Measurements from ENCODE around the gene GRIN2C.

Gene GRIN2C

DNA sequence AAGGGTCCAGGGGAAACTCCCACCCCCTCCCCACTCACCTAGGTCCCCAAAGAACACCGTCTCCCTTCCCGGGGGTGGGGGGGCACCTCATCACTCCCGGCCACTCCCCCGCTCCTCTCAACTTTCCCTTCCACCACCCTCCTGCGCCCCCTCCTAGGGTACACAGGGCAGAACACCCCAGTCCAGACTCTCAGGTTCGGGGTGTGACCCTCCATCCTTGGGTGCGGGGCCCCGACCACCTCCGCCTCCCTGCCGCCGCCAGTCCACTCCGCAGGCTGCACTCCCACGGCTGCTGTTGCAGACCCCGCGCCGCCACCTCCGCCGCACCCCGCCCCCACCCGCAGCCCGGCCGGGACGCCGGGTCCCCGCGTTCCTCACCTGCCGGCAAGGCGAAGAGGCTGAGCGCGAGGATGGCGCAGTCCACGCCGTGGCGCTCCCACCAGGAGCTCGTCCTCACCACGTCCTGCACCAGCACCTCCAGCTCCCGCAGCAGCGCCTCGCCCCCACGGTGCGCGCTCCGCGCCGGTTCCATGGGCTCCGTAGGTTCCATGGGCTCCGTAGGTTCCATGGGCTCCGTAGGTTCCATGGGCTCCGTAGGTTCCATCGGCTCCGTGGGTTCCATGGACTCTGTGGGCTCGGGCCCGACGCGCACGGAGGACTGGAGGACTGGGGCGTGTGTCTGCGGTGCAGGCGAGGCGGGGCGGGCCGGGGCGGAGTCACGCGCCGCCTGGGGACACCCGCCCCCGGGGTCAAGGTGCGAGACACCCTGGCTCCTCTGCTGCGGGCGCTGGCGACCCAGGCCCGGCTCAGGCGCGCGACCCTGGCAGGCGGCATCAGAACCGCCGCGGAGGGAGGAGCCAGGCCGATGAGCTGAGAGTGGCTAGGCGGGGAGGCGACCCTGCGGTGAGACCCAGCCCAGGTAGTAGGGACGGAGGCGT, 33.6 kb upstream of the GRIN2C start, which contains the start of gene FADS6:
TSS of gene FADS6 (minus strand) at position 660 of the 938 bp plus-strand sequence. CDS start at position 622, 38 bp downstream.
- H3K79me1 ChIP-seq (ENCODE audit: low read depth, low read length) = no peaks in the 10 kb centered on the region
- WGBS, 2 donors (ENCODE audit: extremely low coverage in 2 of 2, insufficient read length in 2 of 2, insufficient replicate concordance in 1 of 2) = no CpG with 5 or more reads among the region's 86 CpGs
- peak within 1 kb of the TSS; percentile 22 for H2BK12ac ChIP-seq (ENCODE audit: low read length)
- peak within 1 kb of the TSS in 1 of 2 donors; percentile 74 for H3K4me3 ChIP-seq (ENCODE audit: low read length in 2 of 2)
- H4K8ac ChIP-seq (ENCODE audit: low read depth, low read length) = no peak within 1 kb of the TSS
- peak within 1 kb of the TSS; percentile 90 for H2AK5ac ChIP-seq (ENCODE audit: low read depth, low read length)
- no peak for DNase-seq (ENCODE audit: low spot score)
- H3K4ac ChIP-seq (ENCODE audit: low read length) = no peak within 1 kb of the TSS
- peak within 1 kb of the TSS; percentile 94 for H3K18ac ChIP-seq (ENCODE audit: low read length)
- H3K36me3 ChIP-seq (replicated peaks in 1 of 2; ENCODE audit: control insufficient read depth in 2 of 2, insufficient read depth in 2 of 2, low read length in 2 of 2) = no peaks in the 10 kb centered on the region
- peak within 1 kb of the TSS; percentile 97 for H3K23ac ChIP-seq (ENCODE audit: low read depth, low read length, poor library complexity)
- H3K27ac ChIP-seq (replicated peaks; ENCODE audit: low read length) = no peak within 1 kb of the TSS
- peaks cover 0 to 7% of the 10 kb centered on the region in 2 donors for H3K4me1 ChIP-seq (ENCODE audit: control insufficient read depth in 2 of 2, insufficient read depth in 1 of 2, low read depth in 1 of 2, low read length in 2 of 2)
- no peak within 1 kb of the TSS for H2BK120ac ChIP-seq (ENCODE audit: low read depth, low read length)
- H4K91ac ChIP-seq (ENCODE audit: low read depth, low read length, poor library complexity) = no peak within 1 kb of the TSS
- H3K27me3 ChIP-seq (ENCODE audit: control insufficient read depth in 3 of 3, insufficient read depth in 3 of 3, low read depth in 1 of 3, low read length in 3 of 3) = peaks cover 16 to 94% (median 46%) of the 10 kb centered on the region in 3 experiments
- H2BK5ac ChIP-seq (ENCODE audit: low read length) = peak within 1 kb of the TSS; percentile 66
- H2BK15ac ChIP-seq (ENCODE audit: low read length) = peak within 1 kb of the TSS; percentile 17
- no peaks in the 10 kb centered on the region for H3K9me3 ChIP-seq (replicated peaks in 1 of 2; ENCODE audit: control insufficient read depth in 2 of 2, insufficient read depth in 1 of 2, low read depth in 1 of 2, low read length in 2 of 2)
- peak within 1 kb of the TSS; percentile 86 for H3K4me2 ChIP-seq (ENCODE audit: insufficient read depth, low read length, poor library complexity, severe bottlenecking)
- H3K9ac ChIP-seq (ENCODE audit: low read depth, low read length, poor library complexity) = peak within 1 kb of the TSS; percentile 89
- peak within 1 kb of the TSS; percentile 43 for H2AFZ ChIP-seq (ENCODE audit: low read length)
- H3K14ac ChIP-seq (ENCODE audit: low read length) = peak within 1 kb of the TSS; percentile 89

DNA sequence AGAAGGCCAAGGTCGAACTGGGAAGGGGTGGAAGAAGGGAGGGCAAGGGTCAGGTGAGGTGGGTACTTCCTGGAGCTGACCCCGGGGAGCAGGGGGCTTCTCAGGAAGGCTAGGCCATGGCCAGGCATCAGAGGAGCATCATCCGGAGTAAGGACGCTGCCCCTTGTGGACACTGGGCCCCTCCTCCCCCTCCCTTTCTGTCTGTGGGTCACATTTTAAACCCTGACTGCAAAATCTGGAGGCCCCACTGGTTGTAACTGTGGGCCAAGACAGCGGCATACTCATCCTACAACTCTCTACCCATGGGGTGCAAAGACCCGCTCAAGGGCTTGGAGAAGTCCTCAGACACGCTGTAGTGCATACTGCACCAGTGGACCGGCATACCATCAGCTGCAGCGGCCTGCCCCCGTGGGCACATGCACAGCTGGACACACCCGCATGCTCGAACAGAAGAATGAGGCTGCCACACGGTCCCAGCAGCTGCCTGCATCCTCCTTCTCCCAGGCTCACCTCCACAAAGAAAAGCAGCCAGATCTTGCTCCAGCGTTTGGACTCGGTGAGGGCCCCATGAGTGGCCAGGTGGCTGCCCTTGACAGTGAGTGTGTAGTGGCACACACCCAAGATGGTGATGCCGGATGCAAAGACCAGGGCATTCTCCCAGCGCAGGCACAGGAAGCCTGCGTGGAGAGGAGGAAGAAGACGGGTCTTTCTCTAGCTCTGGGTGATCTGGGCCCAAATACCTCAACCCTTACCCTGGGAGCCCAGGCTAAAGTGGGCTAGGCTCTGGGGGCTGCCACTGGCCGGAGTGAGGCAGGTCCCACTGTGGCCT, 32.5 kb upstream of the GRIN2C start:
- Histone ChIP-seq H2BK15ac (ENCODE audit: low read length) (peak overlapping the region; percentile 49), H3K18ac (ENCODE audit: low read length) (peak overlapping the region; percentile 71), H3K36me3 (replicated peaks in 1 of 2; ENCODE audit: control insufficient read depth in 2 of 2, insufficient read depth in 2 of 2, low read length in 2 of 2) (no peaks in the 10 kb centered on the region), H3K27me3 (ENCODE audit: control insufficient read depth in 3 of 3, insufficient read depth in 3 of 3, low read depth in 1 of 3, low read length in 3 of 3) (peaks cover 16 to 91% (median 46%) of the 10 kb centered on the region in 3 experiments), H4K8ac (ENCODE audit: low read depth, low read length) (no peak overlapping the region), H3K4ac (ENCODE audit: low read length) (no peak overlapping the region), H2AK5ac (ENCODE audit: low read depth, low read length) (peak overlapping the region; percentile 90), H2BK5ac (ENCODE audit: low read length) (peak overlapping the region; percentile 66), H2BK120ac (ENCODE audit: low read depth, low read length) (no peak overlapping the region), H3K4me2 (ENCODE audit: insufficient read depth, low read length, poor library complexity, severe bottlenecking) (no peak overlapping the region), H4K91ac (ENCODE audit: low read depth, low read length, poor library complexity) (no peak overlapping the region), H3K9ac (ENCODE audit: low read depth, low read length, poor library complexity) (peak overlapping the region; percentile 70), H3K23ac (ENCODE audit: low read depth, low read length, poor library complexity) (no peak overlapping the region), H3K4me1 (ENCODE audit: control insufficient read depth in 2 of 2, insufficient read depth in 1 of 2, low read depth in 1 of 2, low read length in 2 of 2) (peaks cover 0 to 7% of the 10 kb centered on the region in 2 donors), H2AFZ (ENCODE audit: low read length) (no peak overlapping the region), H3K14ac (ENCODE audit: low read length) (peak overlapping the region; percentile 89), H2BK12ac (ENCODE audit: low read length) (no peak overlapping the region), H3K79me1 (ENCODE audit: low read depth, low read length) (no peaks in the 10 kb centered on the region), H3K9me3 (replicated peaks in 1 of 2; ENCODE audit: control insufficient read depth in 2 of 2, insufficient read depth in 1 of 2, low read depth in 1 of 2, low read length in 2 of 2) (no peaks in the 10 kb centered on the region), H3K4me3 (ENCODE audit: low read length in 2 of 2) (no peak overlapping the region), H3K27ac (replicated peaks; ENCODE audit: low read length) (no peak overlapping the region)
- DNase-seq (ENCODE audit: low spot score) = no peak
- no CpG with 5 or more reads among the region's 20 CpGs for WGBS, 2 donors (ENCODE audit: extremely low coverage in 2 of 2, insufficient read length in 2 of 2, insufficient replicate concordance in 1 of 2)

DNA sequence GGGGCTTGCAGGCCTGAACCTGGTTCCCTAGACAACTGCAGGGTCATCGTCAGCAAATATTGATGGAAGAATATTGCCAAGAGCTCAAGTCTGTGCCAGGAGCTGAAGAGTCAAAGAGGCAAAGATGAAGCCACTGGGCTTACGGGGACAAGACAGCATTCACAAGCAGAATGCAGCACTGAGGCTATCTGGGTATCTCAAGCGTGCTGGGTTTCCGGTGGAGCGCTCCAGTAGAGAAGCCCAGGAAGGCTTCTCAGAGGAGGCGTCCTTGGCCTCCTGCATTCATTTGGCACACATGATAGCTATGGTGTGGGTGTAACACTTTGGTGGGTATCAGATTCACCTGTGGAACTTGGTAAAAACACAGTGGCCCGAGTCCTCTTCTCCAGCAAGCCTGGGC, 30.9 kb upstream of the GRIN2C start:
- H2BK120ac ChIP-seq (ENCODE audit: low read depth, low read length) = no peak overlapping the region
- no peak overlapping the region for H2BK12ac ChIP-seq (ENCODE audit: low read length)
- H3K9me3 ChIP-seq (replicated peaks in 1 of 2; ENCODE audit: control insufficient read depth in 2 of 2, insufficient read depth in 1 of 2, low read depth in 1 of 2, low read length in 2 of 2) = no peaks in the 10 kb centered on the region
- H4K8ac ChIP-seq (ENCODE audit: low read depth, low read length) = no peak overlapping the region
- no peak overlapping the region for H2BK15ac ChIP-seq (ENCODE audit: low read length)
- H2AFZ ChIP-seq (ENCODE audit: low read length) = no peak overlapping the region
- H3K23ac ChIP-seq (ENCODE audit: low read depth, low read length, poor library complexity) = no peak overlapping the region
- H2BK5ac ChIP-seq (ENCODE audit: low read length) = no peak overlapping the region
- no peaks in the 10 kb centered on the region for H3K79me1 ChIP-seq (ENCODE audit: low read depth, low read length)
- WGBS, 2 donors (ENCODE audit: extremely low coverage in 2 of 2, insufficient read length in 2 of 2, insufficient replicate concordance in 1 of 2) = no CpG with 5 or more reads among the region's 7 CpGs
- H3K4me2 ChIP-seq (ENCODE audit: insufficient read depth, low read length, poor library complexity, severe bottlenecking) = no peak overlapping the region
- H2AK5ac ChIP-seq (ENCODE audit: low read depth, low read length) = no peak overlapping the region
- H3K9ac ChIP-seq (ENCODE audit: low read depth, low read length, poor library complexity) = no peak overlapping the region
- H4K91ac ChIP-seq (ENCODE audit: low read depth, low read length, poor library complexity) = no peak overlapping the region
- no peak overlapping the region for H3K4me3 ChIP-seq (ENCODE audit: low read length in 2 of 2)
- peaks cover 0 to 7% of the 10 kb centered on the region in 2 donors for H3K4me1 ChIP-seq (ENCODE audit: control insufficient read depth in 2 of 2, insufficient read depth in 1 of 2, low read depth in 1 of 2, low read length in 2 of 2)
- no peak for DNase-seq (ENCODE audit: low spot score)
- H3K36me3 ChIP-seq (replicated peaks in 1 of 2; ENCODE audit: control insufficient read depth in 2 of 2, insufficient read depth in 2 of 2, low read length in 2 of 2) = no peaks in the 10 kb centered on the region
- H3K27ac ChIP-seq (replicated peaks; ENCODE audit: low read length) = no peak overlapping the region
- no peak overlapping the region for H3K4ac ChIP-seq (ENCODE audit: low read length)
- H3K18ac ChIP-seq (ENCODE audit: low read length) = no peak overlapping the region
- no peak overlapping the region for H3K14ac ChIP-seq (ENCODE audit: low read length)
- peaks cover 16 to 75% (median 37%) of the 10 kb centered on the region in 3 experiments for H3K27me3 ChIP-seq (ENCODE audit: control insufficient read depth in 3 of 3, insufficient read depth in 3 of 3, low read depth in 1 of 3, low read length in 3 of 3)

All from neuronal stem cell (in vitro differentiated cells).